LNCaP clone FGC (cell line): ENCODE measurements around the gene NSUN6.

Experiments
- DNase-seq: peaks from one replicate; pipeline ENCODE4 v3.0.0-alpha.2; 2011; ENCODE audit warnings: low read depth
- H3K4me3 ChIP-seq: 2 replicates; pipeline ENCODE4 v1.5.1; 2011; ENCODE audit warnings: mild to moderate bottlenecking, low read depth, low read length, control low read depth
- CTCF ChIP-seq: IDR thresholded peaks from 2 replicates; pipeline ENCODE4 v1.5.1; 2012; ENCODE audit warnings: mild to moderate bottlenecking; ENCODE audit not compliant: control insufficient read depth, insufficient read depth; ENCODE audit errors: extremely low read depth

The NSUN6 gene

GRCh38 chr10:18659819-18660535 lies 8.6 kb upstream of the NSUN6 start:
- TF ChIP-seq CTCF = no peak
- peak overlapping the region; percentile 91 for H3K4me3 ChIP-seq
- DNase-seq = no peak

GRCh38 chr10:18659125-18659818 lies 7.9 kb upstream of the NSUN6 start, which contains the start of gene ARL5B:
ARL5B (plus strand) TSS chr10:18659431; CDS start chr10:18659638, 207 bp downstream.
- peak; percentile 85 for DNase-seq
- H3K4me3 ChIP-seq = peak within 1 kb of the TSS; percentile 91
- TF ChIP-seq CTCF = no peak

GRCh38 chr10:18658271-18659124 lies 7.1 kb upstream of the NSUN6 start:
- TF ChIP-seq CTCF = no peak
- peak overlapping the region; percentile 91 for H3K4me3 ChIP-seq
- DNase-seq = no peak

- no peak for TF ChIP-seq CTCF
- H3K4me3 ChIP-seq = no peak overlapping the region
- DNase-seq = no peak
Observed at GRCh38 chr10:18656724-18657123, 5.3 kb upstream of the NSUN6 start.

- no peak overlapping the region for H3K4me3 ChIP-seq
- DNase-seq = no peak
- TF ChIP-seq CTCF = no peak
Observed at GRCh38 chr10:18653112-18653511, 1.7 kb upstream of the NSUN6 start.

GRCh38 chr10:18650404-18650997 lies 886 bp downstream of the NSUN6 start:
- TF ChIP-seq CTCF = no peak
- no peak for DNase-seq
- peak overlapping the region; percentile 88 for H3K4me3 ChIP-seq
